ENCODE results near the gene GNG7.
"Not testable (repeated sequence)": the region's sequence is repeated elsewhere in the genome, so short reads cannot be mapped to it uniquely, and the experiment has no call there.

GNG7 gene

DNA sequence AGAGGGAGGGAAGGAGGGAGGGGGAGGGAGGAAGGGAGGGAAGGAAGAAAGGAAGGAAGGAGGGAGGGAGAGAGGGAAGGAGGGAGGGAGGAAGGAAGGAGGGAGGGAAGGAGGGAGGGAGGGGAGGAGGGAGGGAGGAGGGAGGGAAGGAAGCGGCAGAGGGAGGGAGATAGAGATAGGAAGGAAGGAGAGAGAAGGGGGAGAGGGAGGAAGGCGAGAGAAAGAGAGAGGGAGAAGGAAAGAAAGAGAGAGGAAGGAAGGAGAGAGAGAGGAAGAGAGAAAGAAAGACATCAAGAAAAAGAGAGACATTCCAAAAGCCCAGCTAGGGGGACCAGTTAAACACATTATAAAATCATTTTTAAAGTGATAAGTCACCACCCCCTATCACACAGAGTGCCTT is 62.5 kb downstream of the GNG7 start:
- DNase-seq, result no peak

- no peak for DNase-seq
Observed at GRCh38 chr19:2638417-2638940, 64.0 kb downstream of the GNG7 start.

DNA sequence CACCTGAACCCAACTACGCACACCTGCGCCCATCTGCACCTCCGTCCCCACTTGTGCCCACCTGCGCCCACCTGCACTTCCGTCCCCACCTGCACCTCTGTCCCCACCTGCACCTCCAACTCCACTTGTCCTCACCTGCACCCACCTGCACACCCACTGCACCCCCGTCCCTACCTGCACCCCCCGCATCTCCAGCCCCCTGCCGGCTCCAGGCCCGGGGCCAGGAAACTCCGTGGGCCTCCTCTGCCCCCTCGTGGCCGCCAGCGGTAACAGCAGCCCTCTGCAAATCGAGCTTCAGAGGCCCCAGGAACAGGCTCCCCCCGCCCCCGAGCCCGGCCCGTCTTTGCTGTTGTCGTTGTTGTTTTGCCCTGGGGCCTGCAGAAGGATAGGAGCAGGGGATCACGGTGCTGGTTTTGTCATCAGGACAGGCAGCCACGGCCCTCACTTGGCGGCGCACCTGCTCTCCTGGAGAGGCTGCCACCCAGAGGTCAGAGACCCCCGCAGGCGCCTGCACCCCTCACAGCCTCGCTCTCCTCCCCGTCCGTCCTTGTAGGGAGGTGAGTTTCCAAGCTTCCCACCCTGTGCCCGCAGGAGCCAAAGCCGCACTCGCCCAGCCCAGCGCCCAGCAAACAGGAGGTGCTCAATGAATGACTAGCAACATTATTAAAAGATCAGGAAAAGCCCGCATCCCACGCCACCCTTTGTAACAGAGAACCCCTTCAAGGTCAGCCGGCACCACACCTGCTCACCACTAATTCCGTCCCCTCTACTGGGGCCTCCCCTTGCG is 65.4 kb downstream of the GNG7 start:
- DNase-seq, result no peak

DNA sequence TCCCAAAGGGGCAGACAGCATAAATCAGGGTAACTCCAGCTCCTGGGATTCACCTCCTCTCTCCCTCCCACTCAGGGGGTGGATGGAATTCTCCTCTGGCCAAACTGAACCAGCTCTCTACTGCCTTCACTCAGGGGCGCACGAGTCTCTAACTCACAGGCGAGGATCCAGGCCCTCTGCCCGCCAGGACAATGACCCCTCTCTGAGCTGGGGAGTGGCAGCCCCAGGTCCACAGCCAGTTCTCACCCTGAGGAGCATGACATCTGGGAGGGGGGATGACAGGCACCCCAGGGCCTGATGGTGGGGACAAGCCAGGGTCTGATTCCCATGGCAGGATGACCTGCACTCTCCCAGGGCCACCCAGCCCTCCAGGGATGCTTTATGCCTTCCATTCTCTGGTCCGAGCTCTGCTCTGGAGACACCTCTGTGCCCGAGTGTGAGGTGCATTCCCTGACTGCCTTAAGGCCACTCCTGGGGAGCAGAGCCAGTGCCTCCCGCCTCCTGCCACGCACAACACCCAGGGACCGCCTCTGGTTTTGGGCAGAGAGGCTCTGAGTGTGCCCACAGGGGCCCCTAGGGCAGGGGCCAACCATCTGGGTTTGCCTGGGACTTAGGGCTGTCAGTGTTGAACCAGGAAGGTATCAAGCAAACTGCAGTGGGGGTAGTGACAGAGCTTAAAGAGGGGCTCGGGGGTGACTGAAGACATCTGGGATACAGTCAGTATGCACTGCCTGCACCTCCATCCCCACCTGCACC is 66.2 kb downstream of the GNG7 start:
- no peak for DNase-seq

DNA sequence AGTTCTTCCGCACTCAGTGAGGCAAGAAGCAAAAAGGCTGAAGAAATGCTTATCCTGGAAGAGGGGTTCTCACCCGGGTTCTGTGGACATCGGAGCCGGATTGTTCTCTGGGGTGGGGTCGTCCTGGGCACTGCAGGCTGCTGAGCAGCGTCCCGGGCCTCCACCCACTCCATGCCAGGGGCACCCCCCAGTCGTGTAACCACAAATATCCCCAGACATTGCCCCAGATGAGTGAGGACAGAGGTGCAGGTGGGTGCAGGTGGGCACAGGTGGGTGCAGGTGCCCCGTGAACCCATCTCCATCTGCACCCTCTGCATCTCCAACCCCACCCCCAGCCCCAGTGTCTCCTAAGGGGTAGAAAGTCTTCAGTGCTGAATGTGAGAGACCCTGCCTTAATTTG is 67.5 kb downstream of the GNG7 start:
- no peak for DNase-seq

GRCh38 chr19:2634228-2634951 is 68.1 kb downstream of the GNG7 start:
- no peak for DNase-seq

- no peak for DNase-seq
Observed at GRCh38 chr19:2633693-2634075, 68.8 kb downstream of the GNG7 start.

DNA sequence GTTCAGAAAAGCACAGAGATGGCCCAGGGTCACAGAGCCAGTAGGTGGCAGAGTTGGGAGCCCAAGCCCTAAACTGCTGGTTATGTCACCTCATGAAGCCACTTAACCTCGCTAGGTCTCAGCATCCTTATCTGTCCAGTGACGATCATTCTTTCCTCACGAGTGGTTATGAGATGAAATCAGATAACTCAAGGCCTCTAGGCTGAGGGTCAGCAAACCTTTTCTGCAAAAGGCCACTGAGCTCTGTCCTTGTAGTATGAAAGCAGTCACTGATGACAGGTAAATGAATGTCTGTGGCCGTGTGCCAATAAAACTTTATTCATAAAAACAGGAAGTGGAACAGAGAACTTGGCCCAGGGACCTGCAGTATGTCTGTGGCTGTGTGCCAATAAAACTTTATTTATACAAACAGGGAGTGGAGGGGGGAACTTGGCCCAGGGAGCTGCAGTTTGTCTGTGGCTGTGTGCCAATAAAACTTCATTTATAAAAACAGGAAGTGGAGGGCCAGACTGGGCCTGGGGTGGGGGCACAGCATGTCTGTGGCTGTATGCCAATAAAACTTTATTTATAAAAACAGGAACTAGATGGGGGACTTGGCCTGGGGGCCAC is 71.2 kb downstream of the GNG7 start:
- DNase-seq, result no peak

- no peak for DNase-seq
Observed at GRCh38 chr19:2630352-2631001, 72.0 kb downstream of the GNG7 start.

- DNase-seq, result no peak
Observed at GRCh38 chr19:2629491-2630351, 72.8 kb downstream of the GNG7 start.

DNA sequence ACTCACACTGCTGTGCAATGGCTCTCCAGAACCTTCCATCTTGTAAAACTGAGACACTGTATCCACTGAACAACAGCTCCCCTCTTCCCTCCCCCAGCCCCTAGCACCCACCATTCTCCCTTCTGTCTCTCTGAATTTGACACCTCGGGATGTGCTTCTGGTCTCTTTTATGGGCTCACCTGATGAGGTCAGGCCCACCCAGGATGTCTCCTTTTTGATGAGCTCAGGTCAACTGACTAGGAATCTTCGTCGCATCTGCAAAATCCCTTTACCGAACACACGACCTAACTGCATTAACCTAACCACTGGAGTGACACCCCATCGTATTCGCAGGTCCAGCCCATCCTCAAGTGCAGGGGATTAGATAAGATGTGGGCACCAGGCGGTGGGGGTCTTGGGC is 73.9 kb downstream of the GNG7 start:
- DNase-seq, result no peak

DNA sequence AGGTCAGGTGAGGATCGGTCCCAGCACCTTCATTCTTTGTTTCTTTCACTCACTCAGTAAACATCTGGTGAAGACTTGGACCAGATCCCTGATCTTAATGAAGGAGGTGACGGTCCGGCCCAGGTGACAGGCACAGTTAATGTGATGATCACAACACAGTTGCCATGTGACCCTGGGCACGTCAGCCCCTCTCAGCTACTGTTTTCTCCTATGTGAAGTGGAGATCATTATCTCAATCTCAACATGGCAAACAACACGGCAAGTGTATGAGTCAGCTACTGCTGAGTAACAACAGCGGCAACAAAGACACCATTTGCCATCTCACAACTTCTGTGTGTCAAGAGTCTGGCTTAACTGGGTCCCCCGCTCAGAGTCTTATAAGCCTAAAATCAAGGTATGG is 74.6 kb downstream of the GNG7 start:
- DNase-seq, result no peak

DNA sequence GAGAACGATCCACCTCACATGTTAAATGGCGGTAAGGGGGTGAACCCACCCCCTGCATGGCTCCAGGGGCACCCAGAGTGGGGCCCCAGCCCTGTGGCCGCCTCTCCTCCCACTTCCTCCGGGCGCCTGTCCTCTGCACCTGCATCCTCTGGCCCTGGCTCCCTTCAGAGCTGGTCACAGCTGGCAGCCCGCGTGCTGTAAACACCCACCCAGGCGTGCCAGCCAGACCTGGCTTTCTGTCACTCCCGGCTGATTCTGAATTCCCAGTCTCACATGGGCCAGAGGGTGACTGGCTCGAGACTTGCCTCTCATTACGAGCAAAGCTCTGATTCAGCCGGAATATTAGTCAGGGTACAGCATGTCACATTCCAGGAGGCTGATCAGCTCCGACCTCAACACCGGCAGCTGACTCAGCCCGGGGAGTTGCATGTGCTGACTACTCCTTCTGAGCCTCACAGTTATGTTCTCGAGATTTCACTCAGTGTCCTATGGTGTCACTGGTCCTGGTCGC is 75.1 kb downstream of the GNG7 start:
- no peak for DNase-seq

DNA sequence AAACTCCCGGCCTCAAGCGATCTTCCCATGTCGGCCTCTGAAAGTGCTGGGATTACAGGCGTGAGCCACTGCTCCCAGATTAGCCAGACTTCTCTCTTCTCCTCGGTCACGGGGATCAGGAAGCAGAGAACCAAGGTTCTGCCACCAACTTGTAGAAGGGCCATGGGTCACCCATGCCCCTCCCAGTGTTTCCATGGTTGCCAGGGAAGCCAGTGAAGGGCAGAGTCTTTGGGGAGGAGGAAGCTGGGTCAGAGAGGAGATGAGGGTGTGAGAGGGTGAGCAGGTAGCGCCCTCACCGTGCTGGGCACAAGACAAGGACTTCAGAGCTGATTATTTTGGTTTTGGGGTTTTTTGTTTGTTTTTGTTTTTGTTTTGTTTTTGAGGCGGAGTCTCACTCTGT is 77.1 kb downstream of the GNG7 start:
- DNase-seq, result no peak

- no peak for DNase-seq
Observed at GRCh38 chr19:2624537-2625091, 77.9 kb downstream of the GNG7 start.

GRCh38 chr19:2623798-2624197 is 78.7 kb downstream of the GNG7 start:
- DNase-seq, result no peak

- DNase-seq, result not testable (repeated sequence)
Observed at GRCh38 chr19:2622371-2622961, 80.0 kb downstream of the GNG7 start.

DNA sequence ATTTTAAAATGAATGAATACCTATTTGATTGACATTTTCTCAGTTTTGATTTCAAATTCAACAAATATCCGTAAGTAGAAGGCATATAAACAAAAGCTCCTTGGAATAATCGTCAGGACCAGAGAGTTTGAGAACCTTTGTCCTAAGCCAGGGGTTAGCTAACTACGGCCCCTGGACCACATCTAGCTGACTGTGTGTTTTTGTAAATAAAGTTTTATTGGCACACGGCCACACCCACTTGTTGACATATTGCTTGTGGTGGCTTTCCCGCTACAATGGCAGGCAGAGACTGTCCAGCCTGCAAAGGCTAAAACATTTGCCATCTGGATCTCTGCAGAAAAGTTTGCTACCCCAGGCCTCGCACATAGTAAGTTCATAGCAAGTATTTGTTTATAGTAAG is 83.4 kb downstream of the GNG7 start:
- no peak for DNase-seq

GRCh38 chr19:2618611-2619010 is 83.9 kb downstream of the GNG7 start:
- no peak for DNase-seq

- DNase-seq, result no peak
Observed at GRCh38 chr19:2617393-2618165, 84.9 kb downstream of the GNG7 start.
